ENCODE measurements around the gene OR6V1.
A peak's percentile ranks its signal among the peaks of the same experiment; 100 is the strongest.

Gene OR6V1, protein sequence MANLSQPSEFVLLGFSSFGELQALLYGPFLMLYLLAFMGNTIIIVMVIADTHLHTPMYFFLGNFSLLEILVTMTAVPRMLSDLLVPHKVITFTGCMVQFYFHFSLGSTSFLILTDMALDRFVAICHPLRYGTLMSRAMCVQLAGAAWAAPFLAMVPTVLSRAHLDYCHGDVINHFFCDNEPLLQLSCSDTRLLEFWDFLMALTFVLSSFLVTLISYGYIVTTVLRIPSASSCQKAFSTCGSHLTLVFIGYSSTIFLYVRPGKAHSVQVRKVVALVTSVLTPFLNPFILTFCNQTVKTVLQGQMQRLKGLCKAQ

DNA sequence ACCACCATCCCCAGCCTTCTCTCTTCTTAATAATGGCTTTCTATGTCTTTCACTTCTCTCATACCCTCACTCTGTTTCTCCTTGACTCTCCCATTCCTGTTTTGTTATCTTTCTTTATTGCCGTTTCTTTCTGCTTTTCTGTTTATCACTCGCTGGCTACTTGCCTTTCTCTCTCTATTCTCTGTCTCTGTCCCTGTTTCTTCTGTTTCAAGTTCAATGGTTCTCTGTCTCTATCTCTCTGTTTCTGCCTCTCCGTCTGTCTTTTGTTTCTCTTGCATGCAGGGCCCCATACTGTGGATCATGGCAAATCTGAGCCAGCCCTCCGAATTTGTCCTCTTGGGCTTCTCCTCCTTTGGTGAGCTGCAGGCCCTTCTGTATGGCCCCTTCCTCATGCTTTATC lies at the start of gene OR6V1:
Gene OR6V1, plus strand, starts transcription at position 301 of the 400 bp plus-strand sequence. Its CDS starts 0 bp downstream, at position 301.
- no peak for DNase-seq (ENCODE audit: insufficient read length, low spot score)

DNA sequence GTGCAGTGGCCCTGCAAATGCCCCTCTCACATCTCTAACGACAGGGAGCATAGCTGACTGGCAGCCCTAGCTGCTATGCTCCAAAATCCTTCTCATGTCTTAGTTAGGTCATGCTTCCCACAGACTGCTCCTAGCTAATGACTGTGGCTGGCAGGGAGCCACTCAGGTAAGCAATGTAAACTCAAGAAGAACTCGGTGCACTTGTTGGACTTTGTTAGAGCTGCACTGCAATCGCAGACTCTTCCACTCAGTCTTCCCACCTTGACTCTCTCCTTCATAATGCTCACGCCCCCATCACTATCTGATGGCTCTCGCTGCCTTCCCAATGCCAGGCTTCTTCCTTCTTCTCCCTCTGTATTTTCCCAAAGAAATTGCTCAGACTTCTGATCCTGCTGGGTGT lies 49.2 kb upstream of the OR6V1 start:
- no peak for FAIRE-seq
- no peak for DNase-seq (ENCODE audit: insufficient read length, low spot score)

More for the DNA sequence above, at the start of gene OR6V1:
- FAIRE-seq = no peak

DNA sequence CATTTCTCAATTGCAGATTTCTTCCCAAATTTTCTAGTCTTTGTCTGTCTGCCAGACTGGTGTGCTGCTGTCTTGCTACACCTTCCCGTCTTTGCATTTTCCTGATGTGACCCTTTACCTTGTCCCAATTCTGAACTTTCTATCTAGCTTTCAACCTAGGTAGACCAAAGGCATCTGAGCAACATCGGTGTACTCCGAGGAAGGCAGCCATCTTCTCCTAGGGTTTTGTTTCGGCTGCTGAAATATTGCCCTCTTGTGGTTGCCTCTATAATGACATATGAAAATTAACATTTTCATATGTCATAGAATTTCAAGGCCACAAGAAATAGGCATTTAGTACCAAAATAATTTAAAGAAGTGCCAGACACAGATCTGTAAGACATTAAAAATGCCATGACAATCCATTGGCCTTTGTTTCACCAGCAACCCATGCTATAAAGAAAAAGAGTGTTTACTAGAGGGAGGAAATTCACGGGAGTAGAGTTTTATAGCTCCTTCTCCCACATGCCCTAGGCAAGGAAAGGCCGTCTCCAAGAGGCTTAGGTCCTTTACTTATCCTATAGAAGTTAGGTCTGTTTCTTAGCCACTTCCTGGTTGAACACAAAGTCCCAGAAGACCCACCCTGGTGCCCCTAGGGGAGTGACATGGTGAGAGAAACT lies 48.6 kb upstream of the OR6V1 start:
- FAIRE-seq (no peak), DNase-seq (ENCODE audit: insufficient read length, low spot score) (peak; percentile 32)

DNA sequence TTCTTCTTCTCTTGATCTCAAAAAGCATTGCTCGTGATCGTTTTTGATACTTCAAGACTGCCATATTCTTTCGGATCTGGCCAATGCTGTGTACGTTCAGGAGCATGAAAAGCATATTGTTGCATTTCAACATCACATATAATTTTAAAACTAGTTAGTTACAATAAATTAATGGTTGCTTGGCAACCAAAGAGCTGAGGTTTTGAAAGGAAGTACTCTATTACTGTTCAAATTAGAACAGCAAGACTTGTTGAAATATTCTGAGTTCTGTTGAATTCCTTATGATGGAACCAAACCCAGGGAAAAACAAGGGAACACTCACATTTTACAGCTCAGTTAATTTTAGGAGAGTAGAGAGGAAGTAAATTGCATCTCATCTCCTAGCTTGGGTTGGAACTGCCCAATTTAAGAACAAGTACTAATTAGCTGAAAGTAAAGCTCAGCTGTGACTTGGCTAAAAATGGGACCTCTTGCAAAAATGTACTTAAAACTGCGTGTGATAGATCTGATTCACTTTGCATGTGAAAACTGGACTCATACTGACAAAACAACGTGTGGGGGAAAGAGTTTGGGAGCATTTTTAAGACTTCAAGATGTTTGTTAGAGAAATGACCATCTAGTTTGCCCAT lies 46.4 kb upstream of the OR6V1 start:
- FAIRE-seq = no peak
- DNase-seq (ENCODE audit: insufficient read length, low spot score) = no peak

DNA sequence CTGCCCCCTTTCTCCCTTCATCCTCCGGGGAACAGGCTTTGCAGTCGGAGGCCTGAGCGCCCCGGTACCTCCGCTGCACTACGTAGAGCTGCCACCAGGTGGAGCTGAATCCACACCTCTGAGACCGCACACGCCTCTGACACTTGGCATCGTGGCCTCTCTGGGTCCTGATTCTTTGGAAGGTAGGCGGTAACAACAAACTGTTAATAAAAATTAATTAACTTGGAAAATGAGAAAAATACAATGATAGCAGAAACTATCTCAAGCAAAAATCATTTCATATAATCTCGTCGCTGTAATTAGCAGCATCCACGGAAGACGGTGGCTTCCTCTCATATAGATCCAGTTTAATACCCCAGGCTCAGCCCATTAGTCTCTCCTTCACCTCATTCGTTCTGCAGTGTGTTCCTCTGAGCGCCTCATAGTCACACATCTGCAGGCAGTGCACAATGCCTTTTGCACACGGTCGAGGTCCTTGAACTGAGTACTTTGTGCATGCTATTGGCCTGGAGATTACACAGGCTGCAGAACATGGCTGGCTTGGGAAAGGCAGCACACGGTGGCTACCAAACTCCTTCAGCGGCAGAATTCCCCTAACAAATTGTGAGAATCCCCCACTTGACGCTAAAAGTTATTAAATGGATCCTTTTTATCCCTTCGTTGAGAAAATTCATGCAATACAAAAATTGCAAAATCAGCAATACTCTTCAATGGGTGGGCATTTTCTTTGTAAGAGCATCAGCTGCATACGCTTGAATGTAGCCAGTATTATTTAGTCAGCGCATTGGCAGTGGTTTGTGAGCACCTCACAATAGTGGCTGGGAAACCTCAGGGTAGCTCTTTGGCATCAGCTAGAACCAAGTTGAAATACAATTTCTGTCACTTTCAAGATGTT lies 43.9 kb upstream of the OR6V1 start:
- peak; percentile 50 for DNase-seq (ENCODE audit: insufficient read length, low spot score)
- no peak for FAIRE-seq

DNA sequence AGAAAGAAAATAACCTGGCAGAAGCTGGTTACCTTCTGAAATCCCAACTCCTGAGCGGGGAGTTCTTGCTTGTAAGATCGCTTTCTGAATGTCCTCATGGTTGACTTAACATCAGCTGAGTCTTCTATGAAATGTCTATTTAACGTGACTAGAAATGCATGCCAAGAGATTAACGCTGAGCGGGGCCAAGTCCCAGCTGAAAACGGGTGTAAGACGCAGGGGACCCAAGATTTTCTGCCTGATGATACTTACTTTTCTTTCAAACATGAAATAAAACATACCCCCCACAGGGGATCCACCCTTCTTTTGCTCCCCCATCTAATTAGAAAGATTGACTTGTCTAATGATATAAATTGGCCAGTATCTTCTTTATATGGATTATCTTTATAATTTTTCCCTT lies 40.1 kb upstream of the OR6V1 start:
- no peak for FAIRE-seq
- DNase-seq (ENCODE audit: insufficient read length, low spot score) = no peak

DNA sequence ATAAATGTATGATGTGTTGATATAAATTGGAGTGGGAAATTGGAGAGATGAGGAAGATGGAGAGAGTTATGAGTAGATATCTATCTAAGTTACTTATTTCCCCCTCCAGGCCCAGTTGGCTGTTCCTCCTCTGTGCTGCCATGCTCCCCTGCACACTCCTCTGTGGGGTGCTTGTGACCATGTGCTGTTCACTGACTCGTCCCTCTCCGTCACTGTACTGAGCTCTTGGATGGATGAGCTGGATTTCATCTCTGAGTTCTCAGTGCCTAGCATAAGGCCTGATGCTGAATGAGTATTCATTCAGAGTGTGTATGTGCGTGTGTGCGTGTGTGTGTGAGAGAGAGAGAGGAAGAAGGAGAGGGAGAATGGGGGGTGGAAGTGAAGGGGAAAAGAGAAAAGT lies 39.7 kb upstream of the OR6V1 start:
- FAIRE-seq (no peak), DNase-seq (ENCODE audit: insufficient read length, low spot score) (no peak)

DNA sequence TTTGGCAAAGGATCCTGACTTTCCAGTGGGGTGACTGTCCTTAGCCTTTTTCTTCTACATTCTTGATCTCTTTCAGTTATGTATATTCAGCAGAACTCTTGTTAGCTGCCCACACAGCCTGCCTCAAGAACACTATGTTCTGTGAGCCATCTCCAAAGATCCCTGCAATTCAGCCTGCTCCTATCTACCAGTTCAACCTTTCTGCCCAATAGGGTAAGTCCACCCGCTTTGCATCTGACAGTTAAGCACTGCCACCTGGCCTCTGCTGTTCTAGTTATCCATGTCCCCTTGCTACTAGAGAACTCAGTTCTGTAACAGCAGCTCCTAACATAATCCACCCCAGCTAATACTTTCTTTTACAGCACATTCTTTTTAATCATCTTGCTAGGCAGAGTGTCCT lies 38.7 kb upstream of the OR6V1 start:
- FAIRE-seq (no peak), DNase-seq (ENCODE audit: insufficient read length, low spot score) (no peak)

DNA sequence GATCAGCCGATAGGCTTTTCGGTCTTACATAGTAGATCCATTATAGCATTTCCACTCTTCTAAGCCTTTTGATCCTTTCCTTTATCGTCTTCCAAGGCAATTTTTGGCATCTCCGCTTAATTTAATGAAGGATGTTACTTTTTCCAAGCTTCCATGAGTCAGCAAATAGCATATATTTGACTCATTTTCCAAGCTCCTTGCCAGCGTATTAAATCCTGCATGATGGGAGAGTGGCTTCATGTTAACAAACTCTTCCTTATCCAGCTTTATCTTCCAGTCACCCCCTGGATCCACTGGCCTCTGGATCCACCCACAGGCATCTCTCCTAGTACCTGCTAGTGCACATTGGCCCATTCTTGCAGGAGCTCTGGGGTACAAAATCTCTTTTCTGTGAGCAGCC lies 38.2 kb upstream of the OR6V1 start:
- DNase-seq (ENCODE audit: insufficient read length, low spot score) = no peak
- FAIRE-seq = no peak

DNA sequence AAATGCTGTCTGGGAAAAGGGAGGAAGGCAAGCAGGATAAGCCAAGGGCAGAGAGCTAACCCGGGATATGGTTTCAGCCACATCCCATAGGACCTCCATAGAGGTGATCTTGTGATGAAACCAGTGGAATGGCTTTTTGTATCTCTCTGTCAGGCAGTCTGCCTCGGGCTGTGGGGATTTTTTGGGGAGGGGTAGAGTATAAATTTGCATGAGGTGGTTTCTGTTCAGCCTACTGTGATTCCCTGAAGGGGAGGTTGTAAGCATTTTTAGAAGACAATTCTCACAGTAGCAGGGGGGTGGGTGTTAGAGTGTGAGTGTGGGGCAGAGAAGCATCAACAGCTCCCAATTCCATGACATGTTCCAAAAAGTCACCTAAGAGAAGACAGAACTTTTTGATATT lies 37.1 kb upstream of the OR6V1 start:
- no peak for FAIRE-seq

DNA sequence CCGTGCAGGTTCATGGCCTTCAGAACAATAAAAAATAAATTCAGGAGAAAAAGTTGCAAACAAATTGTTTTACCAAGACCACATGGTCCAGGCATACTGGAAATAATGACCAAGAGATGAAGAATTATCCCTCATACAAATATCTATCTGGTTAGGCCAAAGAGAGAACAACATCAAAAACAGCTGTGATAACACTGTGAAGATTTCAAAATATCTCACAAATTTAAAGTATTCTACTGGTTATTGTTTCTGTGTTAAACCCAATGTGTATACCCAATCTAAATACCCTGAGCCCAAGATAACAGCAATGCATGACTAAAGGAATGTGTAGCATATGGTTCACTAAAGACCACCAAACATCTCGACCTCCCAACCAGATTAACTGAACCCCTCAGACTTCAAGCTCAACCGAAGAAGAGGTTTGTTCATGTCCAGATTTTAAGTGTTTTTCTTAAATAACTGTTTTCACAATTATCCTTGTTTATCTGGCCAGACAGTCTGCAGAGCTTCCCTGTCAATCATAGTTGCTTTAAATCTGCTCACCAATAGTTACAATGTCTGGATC lies 36.1 kb upstream of the OR6V1 start:
- no peak for DNase-seq (ENCODE audit: insufficient read length, low spot score)
- no peak for FAIRE-seq

More for the DNA sequence above, 37.1 kb upstream of the OR6V1 start:
- no peak for DNase-seq (ENCODE audit: insufficient read length, low spot score)

DNA sequence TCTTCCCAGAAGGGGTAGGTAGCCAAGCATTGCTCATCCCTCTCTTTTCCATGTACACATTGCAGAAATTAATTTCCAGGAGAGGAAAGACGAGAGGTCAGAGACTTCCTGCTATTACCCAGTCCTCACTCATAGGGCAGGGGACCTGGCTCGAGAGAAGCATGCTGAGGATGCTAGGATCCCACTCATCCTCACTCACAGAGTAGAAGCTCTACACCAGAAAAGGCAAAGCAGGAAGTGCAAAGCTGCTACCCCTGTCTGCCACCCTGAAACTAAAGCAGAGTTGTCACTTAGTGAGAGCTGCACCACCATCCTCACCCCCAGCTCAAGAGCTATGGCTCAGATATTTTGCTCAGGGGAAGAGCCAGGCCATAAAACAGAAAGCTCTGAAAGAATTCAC lies 35.1 kb upstream of the OR6V1 start:
- no peak for DNase-seq (ENCODE audit: insufficient read length, low spot score)
- FAIRE-seq = no peak

DNA sequence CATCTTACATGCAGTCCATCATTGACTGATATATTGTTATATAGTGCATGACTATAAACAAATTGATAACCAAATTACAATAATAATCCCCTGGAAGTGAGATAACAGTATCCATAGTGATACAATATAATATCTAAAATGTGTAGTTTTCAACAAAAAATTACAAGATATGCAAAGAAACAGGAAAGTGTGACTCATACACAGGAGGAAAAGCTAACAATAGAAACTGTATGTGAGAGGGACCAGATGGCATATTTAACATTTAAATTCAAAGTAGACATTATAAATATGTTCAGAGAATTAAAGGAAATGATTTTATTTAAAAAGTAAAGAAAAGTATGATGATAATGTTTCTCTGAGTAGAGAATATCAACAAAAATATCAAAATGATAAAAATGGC lies 33.2 kb upstream of the OR6V1 start:
- no peak for FAIRE-seq

DNA sequence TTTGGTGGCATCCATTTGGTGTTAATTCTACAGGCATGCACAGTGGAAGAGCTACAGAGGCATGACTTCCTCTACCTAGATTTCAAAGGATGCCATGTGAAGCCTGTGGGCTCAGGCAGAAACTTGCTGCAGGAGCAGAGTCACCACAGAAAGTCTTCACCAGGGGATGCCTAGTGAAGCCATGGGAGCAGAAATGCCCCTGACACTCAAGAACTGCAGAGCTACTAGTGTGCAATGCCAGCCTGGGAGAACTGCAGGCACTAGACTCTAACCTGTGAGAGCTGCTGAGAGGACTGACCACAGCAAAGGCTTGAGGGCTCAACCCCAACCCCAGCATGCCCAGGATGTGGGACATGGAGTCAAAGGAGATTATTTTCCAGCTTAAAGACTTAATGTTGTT lies 29.1 kb upstream of the OR6V1 start:
- DNase-seq (ENCODE audit: insufficient read length, low spot score) (no peak), FAIRE-seq (no peak)

More for the DNA sequence above, 33.2 kb upstream of the OR6V1 start:
- DNase-seq (ENCODE audit: insufficient read length, low spot score) = no peak

DNA sequence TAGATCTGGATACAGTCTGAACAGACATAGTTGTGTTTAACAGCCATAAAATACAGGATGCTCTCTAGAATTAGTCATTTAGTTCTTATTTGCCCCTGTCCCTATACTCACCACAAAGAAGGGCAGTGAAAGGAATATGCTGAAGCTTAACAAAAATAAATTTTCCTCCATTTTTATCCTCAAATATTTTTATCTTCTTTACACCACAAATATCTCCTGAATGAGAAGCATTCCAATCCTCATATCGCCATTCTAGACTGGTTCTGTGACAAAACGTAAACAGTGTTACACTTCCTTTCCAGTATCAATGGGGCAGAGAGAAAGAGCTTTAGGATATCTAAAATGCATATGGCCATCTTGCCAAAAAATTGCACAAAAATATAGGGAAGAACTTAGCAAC lies 26.8 kb upstream of the OR6V1 start:
- FAIRE-seq (no peak), DNase-seq (ENCODE audit: insufficient read length, low spot score) (no peak)

DNA sequence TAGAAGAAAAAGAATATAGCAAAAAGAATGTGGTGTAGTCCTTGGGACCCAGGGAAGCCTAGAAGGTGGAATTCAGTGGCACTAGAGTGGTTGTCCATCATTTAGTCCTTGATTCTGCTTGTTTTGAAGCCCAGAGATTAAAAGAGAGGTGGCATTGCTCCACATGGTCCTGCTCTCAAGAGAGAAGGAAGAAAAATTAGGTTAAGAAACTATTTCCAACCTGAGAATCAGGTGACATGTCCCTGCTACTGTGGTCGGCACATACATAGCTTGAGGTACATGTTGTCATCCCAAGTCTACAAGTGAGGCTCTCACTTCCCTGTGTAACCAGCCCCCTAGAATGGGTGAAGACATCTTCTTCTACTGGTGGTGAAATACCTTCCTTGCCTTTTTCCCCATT lies 25.1 kb upstream of the OR6V1 start, which contains the start of gene OR9A2:
Gene OR9A2, minus strand, starts transcription at position 101 of the 400 bp plus-strand sequence. Its CDS starts 0 bp downstream, at position 101.
- FAIRE-seq (no peak), DNase-seq (ENCODE audit: insufficient read length, low spot score) (no peak)

DNA sequence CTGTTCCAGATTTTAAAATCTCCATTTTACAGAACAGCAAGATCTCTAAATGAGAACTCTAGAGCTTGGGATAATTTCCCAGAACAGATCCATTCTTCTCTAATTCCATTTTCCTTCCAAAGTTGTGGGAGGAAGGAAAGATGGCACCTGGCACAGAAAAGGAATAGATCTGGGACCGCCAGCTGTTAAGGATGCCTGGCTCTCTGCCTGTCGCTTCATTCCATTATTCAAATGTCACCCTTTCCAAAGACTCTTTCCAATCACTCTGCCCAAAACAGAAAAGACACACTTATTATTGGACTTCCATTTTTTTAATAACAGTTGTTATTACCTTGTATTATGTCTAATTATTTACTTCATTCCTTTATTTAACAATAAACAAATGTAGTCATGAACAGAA lies 24.5 kb upstream of the OR6V1 start:
- DNase-seq (ENCODE audit: insufficient read length, low spot score) = no peak
- FAIRE-seq = no peak

DNA sequence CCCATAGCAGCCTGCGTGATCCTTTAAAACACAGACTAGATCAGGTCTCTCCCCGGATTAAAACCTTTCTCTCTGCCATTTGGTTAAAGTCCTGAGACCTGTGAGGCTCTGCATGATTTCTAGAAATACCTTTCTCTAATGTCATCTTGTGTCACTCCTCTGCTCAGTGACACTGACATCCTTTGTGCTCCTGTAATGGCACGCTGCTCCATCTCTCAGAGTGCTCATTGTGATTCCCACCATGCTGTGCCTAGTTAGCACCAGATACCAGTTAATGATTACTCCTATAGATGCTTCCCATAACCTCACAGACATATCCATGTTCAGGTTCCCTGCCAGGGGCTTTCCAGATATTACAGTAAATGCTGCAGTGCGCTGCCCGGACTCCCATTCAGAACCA lies 13.5 kb upstream of the OR6V1 start:
- FAIRE-seq = no peak

DNA sequence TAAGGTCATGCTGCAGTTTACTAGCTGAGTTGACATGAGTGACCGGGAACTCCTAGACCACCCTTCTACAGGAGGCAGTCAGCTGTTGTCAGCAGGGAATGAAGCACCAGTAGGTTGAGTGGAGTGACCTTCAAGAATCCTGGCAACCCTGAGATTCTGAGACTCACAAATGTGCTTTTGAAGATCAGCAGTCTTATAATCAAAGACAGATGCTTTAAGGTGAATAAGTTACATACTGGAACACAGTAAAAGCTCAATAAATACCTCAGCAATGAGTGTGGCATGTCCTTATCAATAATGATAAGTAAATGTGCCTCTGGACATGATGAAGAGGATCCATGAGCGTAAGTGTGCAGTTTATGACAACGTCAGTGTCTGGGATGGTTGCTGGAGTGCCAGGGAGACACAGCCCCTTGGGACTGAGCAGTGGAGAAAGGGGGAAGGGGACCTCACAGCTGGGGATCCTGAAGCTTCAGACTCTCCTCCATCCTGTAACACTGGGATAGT lies 11.9 kb upstream of the OR6V1 start:
- DNase-seq (ENCODE audit: insufficient read length, low spot score) (no peak), FAIRE-seq (no peak)

More for the DNA sequence above, 13.5 kb upstream of the OR6V1 start:
- no peak for DNase-seq (ENCODE audit: insufficient read length, low spot score)

DNA sequence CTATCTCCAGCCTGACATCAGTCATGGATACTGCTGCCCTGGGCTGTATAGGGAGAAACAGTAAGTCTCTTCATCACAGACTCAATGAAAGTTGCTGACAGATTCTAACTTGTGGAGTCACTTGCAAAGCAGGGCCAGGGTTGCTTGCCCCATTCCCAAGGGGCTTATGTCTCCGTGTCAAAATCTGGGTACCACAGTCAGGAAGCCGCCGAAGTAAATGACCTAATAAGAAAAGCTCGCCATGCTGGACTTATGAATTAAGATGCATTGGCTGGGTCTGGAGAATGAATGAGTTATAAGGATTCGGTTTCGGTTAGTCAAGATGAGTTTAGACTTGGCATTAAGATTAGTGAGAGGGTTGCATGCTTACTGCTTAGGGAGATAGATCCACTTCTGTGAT lies 10.8 kb upstream of the OR6V1 start:
- DNase-seq (ENCODE audit: insufficient read length, low spot score) (no peak), FAIRE-seq (no peak)
